Adipocyte (in vitro differentiated cells): ENCODE measurements around the gene ATAT1.
"Not testable (repeated sequence)": the region's sequence is repeated elsewhere in the genome, so short reads cannot be mapped to it uniquely, and the experiment has no call there.

ENCODE experiments used
- DNase-seq: peaks from one replicate; pipeline ENCODE4 v3.0.0-alpha.2; 2015; ENCODE audit warnings: low read depth
- H3K27me3 ChIP-seq: replicated peaks from 2 replicates; pipeline ENCODE4 v1.7.0; 2013; ENCODE audit warnings: mild to moderate bottlenecking, low read length, moderate library complexity; ENCODE audit not compliant: control insufficient read depth, insufficient read depth
- H3K36me3 ChIP-seq: 2 replicates; pipeline ENCODE4 v1.7.0; 2013; ENCODE audit warnings: low read length, mild to moderate bottlenecking, moderate library complexity; ENCODE audit not compliant: control insufficient read depth, insufficient read depth, severe bottlenecking
- H3K4me1 ChIP-seq: 2 replicates; pipeline ENCODE4 v1.7.0; 2013; ENCODE audit warnings: mild to moderate bottlenecking, low read length, moderate library complexity; ENCODE audit not compliant: control insufficient read depth, insufficient read depth
- H3K4me3 ChIP-seq: 2 replicates; pipeline ENCODE4 v1.7.0; 2013; ENCODE audit warnings: mild to moderate bottlenecking, low read length, moderate library complexity
- H3K9ac ChIP-seq: 2 replicates; pipeline ENCODE4 v1.7.0; 2013; ENCODE audit warnings: mild to moderate bottlenecking, low read length, moderate library complexity
- H3K9me3 ChIP-seq: 2 replicates; pipeline ENCODE4 v1.7.0; 2013; ENCODE audit warnings: mild to moderate bottlenecking, low read length, moderate library complexity; ENCODE audit not compliant: control insufficient read depth

The ATAT1 gene

DNA sequence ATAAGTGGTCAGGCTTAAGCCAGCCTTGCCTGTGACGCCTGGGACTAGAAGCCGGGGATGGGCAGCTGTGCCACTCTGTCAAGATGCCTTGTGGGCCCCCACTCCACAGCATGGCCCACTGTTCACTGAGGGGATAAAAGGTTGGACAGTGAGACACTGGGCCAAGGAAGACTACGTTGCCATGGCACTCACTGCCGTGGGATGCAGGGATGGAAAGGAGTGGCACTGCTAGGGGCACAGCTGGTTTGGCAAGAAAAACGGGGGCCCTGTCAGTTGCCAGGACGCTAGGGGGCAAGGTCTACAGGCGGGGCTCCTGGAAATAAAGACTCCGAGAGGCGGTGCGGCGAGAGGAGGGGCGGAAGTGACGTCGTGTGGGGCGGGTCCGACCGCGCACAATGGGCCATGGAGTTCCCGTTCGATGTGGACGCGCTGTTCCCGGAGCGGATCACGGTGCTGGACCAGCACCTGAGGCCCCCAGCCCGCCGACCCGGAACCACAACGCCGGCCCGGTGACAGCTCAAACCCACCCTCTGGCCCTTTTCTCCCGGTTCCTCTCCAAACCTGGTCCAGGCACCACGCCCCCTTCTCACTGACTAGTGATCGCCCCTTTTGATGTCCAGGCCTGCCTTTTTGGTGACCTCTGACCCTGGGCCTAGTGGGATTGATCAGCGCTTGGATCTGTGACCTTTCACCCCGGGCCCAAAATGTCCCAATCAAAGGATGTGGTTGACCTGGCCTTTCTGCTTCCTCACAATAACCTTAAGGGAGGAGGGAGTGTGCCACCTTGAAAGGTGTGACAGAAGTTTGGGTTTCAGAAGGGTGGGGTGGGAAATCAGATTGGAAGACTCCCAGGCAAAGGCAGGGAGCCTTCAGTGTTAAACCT lies at the start of gene ATAT1:
TSS of gene ATAT1 (plus strand) at position 391 of the 883 bp plus-strand sequence.
- Histone ChIP-seq H3K9me3 (no peaks in the 10 kb centered on the region), H3K4me1 (peaks cover 10% of the 10 kb centered on the region), H3K36me3 (peaks cover 44% of the 10 kb centered on the region), H3K4me3 (peak within 1 kb of the TSS; percentile 86), H3K9ac (peak within 1 kb of the TSS; percentile 90), H3K27me3 (no peaks in the 10 kb centered on the region)
- peak; percentile 93 for DNase-seq

DNA sequence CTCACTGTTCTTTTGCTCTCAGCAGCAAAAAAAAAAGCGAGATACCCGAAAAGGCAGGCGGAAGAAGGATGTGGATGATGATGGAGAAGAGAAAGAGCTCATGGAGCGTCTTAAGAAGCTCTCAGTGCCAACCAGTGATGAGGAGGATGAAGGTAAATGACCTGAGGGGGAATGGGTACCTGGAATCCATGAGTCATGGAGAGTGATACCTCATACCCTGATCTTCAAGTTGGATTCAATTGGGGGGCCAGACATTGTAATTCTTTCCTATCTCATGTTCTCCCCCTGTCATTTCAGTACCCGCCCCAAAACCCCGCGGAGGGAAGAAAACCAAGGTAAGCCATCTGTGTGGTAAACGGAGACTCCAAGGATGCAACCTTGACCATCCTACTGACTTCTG lies 48.6 kb upstream of the ATAT1 start:
- Histone ChIP-seq H3K27me3 (no peaks in the 10 kb centered on the region), H3K4me3 (no peak overlapping the region), H3K9me3 (no peaks in the 10 kb centered on the region), H3K36me3 (peaks cover 64% of the 10 kb centered on the region), H3K9ac (no peak overlapping the region), H3K4me1 (peaks cover 5% of the 10 kb centered on the region)
- no peak for DNase-seq

DNA sequence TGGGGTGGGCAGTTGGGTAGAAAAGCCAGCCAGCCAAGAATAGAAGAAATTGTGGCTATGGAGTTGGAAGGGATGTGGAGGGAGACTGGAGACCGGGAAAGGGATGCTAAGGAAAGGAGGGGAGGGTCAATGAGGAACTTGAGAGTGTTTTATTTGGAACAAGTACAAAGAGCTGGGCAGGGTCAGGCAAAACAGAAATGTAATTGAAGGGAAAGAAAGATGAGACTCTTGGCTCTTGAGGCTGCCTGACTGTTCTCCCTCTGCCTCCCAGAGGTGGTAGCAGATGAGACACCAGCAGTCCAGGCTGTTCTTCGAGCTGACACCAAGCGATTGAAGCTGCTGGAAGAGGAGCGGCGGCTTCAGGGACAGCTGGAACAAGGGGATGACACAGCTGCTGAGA lies 42.8 kb upstream of the ATAT1 start:
- peaks cover 94% of the 10 kb centered on the region for H3K36me3 ChIP-seq
- no peak overlapping the region for H3K9ac ChIP-seq
- H3K27me3 ChIP-seq: no peaks in the 10 kb centered on the region
- no peak for DNase-seq
- H3K4me1 ChIP-seq: peaks cover 4% of the 10 kb centered on the region
- H3K4me3 ChIP-seq: no peak overlapping the region
- no peaks in the 10 kb centered on the region for H3K9me3 ChIP-seq

DNA sequence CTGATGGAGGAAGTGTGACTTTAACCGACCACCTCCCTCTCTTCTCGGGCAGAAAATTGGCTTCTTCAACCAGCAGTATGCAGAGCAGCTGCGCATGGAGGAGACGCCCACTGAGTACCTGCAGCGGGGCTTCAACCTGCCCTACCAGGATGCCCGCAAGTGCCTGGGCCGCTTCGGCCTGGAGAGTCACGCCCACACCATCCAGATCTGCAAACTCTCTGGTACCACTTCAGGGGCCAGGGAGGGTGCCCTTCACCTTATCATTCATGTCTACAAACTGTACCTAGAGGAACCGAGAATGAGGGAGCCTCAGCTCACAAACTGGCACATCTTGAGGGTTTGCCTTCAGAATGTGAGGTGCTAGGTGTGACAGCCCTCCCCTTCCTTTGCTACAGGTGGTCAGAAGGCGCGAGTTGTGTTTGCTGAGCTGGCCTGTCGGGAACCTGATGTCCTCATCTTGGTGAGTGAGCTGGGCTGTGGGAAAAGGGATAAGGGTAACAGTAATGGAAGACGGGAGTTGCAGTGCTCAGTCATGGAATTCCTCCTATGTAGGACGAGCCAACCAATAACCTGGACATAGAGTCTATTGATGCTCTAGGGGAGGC lies 36.8 kb upstream of the ATAT1 start:
- Histone ChIP-seq H3K36me3 (peaks cover 85% of the 10 kb centered on the region), H3K27me3 (no peaks in the 10 kb centered on the region), H3K4me1 (peaks cover 24% of the 10 kb centered on the region), H3K9ac (no peak overlapping the region), H3K9me3 (no peaks in the 10 kb centered on the region), H3K4me3 (no peak overlapping the region)
- DNase-seq: no peak

DNA sequence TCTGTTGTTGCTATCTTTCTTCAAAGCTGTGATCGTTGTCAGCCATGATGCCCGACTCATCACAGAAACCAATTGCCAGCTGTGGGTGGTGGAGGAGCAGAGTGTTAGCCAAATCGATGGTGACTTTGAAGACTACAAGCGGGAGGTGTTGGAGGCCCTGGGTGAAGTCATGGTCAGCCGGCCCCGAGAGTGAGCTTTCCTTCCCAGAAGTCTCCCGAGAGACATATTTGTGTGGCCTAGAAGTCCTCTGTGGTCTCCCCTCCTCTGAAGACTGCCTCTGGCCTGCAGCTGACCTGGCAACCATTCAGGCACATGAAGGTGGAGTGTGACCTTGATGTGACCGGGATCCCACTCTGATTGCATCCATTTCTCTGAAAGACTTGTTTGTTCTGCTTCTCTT lies 36.2 kb upstream of the ATAT1 start:
- Histone ChIP-seq H3K4me1 (peaks cover 24% of the 10 kb centered on the region), H3K27me3 (no peaks in the 10 kb centered on the region), H3K9me3 (no peaks in the 10 kb centered on the region), H3K36me3 (peaks cover 79% of the 10 kb centered on the region), H3K9ac (peak overlapping the region; percentile 36), H3K4me3 (no peak overlapping the region)
- DNase-seq: no peak

DNA sequence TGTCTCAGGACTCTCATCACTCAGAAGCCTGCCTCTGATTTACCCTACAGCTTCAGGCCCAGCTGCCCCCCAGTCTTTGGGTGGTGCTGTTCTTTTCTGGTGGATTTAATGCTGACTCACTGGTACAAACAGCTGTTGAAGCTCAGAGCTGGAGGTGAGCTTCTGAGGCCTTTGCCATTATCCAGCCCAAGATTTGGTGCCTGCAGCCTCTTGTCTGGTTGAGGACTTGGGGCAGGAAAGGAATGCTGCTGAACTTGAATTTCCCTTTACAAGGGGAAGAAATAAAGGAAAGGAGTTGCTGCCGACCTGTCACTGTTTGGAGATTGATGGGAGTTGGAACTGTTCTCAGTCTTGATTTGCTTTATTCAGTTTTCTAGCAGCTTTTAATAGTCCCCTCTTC lies 35.7 kb upstream of the ATAT1 start:
- Histone ChIP-seq H3K9ac (peak overlapping the region; percentile 36), H3K9me3 (no peaks in the 10 kb centered on the region), H3K27me3 (no peaks in the 10 kb centered on the region), H3K36me3 (peaks cover 74% of the 10 kb centered on the region), H3K4me3 (no peak overlapping the region), H3K4me1 (peaks cover 24% of the 10 kb centered on the region)
- peak; percentile 65 for DNase-seq

DNA sequence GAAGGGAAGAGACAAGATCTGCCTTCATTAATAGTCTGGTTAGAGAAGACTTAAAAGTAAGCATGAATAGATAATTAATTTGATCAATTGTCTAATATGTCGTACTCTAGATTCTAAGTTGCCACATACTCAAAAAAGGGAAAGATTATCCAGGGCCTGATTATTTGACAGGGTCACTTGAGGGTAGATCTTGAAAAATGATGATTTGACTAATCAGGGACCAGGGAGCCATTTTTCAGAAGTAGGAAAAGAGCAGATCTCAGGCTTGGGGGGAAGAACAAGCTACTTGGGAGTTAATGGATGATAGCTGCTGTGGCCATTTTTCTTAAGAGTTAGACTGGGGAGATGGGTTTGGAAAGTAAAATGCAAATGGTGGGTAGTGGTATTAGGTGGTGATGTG lies 34.4 kb upstream of the ATAT1 start:
- DNase-seq: no peak
- Histone ChIP-seq H3K27me3 (no peaks in the 10 kb centered on the region), H3K9me3 (no peaks in the 10 kb centered on the region), H3K4me1 (peaks cover 24% of the 10 kb centered on the region), H3K36me3 (peaks cover 61% of the 10 kb centered on the region), H3K4me3 (no peak overlapping the region), H3K9ac (no peak overlapping the region)

DNA sequence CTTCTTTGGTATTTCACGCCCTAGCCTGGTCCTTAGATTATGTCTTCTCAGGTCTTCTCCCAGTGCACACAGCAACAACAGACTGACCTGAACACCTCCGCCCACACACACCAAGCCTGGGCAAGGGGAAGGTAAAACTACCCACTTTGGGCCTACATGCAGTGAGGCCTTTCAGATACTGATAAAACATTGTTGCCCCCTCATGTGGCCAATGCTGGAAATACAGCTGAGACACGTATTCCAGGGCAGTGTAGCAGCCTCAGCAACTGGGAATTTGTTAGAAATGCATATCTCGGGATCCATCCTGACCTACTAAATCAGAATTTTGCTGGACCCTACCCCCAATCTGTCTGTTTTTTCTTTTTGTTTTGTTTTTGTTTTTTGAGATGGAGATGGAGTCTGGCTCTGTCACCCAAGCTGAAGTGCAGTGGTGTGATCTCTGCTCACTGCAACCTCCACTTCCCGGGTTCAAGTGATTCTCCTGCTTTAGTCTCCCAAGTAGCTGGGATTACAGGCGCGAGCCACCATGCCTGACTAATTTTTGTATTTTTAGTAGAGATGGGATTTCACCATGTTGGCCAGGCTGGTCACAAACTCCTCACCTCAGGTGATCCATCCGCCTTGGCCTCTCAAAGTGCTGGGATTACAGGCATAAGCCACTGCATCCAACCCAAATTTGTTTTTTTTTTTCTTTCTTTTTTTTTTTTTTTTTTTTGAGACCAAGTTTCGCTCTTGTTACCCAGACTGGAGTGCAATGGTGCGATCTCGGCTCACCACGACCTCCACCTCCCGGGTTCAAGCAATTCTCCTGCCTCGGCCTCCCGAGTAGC lies 29.1 kb upstream of the ATAT1 start:
- H3K36me3 ChIP-seq: peaks cover 40% of the 10 kb centered on the region
- not testable (repeated sequence) for H3K4me3 ChIP-seq, H3K27me3 ChIP-seq, H3K4me1 ChIP-seq, H3K9me3 ChIP-seq
- peak overlapping the region; percentile 30 for H3K9ac ChIP-seq
- peak; percentile 91 for DNase-seq

DNA sequence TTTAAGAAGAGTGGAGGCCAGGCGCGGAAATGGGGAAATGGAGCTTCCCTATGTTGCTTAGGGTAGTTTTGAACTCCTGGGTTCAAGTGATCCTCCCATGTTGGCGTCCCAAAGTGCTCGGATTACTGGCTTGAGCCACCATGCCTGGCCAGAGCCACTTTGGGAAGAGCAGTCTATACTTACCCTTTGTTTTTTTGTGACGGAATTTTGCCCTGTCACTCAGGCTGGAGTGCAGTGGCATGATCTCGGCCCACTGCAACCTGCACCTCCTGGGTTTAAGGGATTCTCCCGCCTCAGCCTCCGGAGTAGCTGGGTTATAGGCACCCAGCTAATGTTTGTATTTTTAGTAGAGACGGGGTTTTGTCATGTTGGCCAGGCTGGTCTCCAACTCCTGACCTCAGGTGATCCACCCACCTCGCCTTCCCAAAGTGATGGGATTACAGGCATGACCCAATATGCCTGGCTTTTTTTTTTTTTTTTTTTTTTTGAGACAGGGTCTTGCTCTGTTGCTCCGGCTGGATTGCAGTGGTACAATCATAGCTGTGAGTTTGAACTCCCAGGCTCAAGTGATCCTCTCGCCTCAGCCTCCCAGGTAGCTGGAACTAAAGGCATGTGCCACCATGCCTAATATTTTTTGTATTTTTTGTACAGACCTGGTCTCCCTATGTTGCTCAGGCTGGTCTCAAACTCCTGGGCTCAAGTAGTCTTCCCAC lies 27.6 kb upstream of the ATAT1 start:
- no peaks in the 10 kb centered on the region for H3K4me1 ChIP-seq
- H3K9me3 ChIP-seq: no peaks in the 10 kb centered on the region
- peaks cover 50% of the 10 kb centered on the region for H3K36me3 ChIP-seq
- H3K9ac ChIP-seq: no peak overlapping the region
- DNase-seq: no peak
- no peak overlapping the region for H3K4me3 ChIP-seq
- H3K27me3 ChIP-seq: no peaks in the 10 kb centered on the region

DNA sequence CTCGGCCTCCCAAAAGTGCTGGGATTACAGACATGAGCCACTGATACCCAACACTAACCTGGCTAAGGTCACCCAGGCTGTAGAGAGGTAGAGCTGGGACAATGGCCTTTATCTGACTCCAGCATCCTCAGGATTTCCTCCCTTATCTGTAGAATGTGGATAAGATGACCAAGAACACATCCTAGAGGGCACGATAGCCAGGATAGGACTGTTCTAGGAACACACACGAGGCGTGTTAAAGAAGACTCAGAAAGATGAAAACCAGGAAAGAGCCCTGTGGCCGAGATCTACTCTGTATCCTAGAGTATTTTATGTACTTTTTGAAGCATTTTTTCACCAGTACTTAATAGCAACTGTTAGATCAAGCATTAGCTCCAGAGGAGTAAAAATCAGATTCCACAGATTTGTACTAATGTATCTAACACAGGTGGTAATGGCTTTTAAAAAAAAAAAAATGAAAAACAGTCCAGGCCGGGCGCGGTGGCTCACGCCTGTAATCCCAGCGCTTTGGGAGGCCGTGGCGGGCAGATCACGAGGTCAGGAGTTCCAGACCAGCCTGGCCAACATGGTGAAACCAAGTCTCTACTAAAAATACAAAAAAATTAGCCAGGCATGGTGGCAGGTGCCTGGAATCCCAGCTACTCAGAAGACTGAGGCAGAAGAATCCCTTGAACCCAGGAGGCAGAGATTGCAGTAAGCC lies 26.9 kb upstream of the ATAT1 start:
- H3K4me3 ChIP-seq: no peak overlapping the region
- peaks cover 50% of the 10 kb centered on the region for H3K36me3 ChIP-seq
- DNase-seq: no peak
- no peaks in the 10 kb centered on the region for H3K9me3 ChIP-seq
- H3K27me3 ChIP-seq: no peaks in the 10 kb centered on the region
- no peaks in the 10 kb centered on the region for H3K4me1 ChIP-seq
- no peak overlapping the region for H3K9ac ChIP-seq
